HCT116 (cell line): ENCODE measurements around the gene IFT20. TPM values are rescaled to one million over a fixed set of nuclear protein-coding genes. Genes with fewer than 3 reads are reported as not detected.

Source experiments
- ATAC-seq: fragments of 200-7000 bp; cut with Tn5 transposase; 2 replicates; pipeline ENCODE4 v1.9.1; 2020; ENCODE audit warnings: mild to moderate bottlenecking, moderate library complexity
- BruUV-seq: library from RNA; stranded (reverse); fragments of 400-500 nt; replicated peaks from 2 replicates; lab custom pipeline; 2021; lab: Mats Ljungman, UMichigan
- CTCF ChIA-PET: fragments of 300-600 bp; sonication (Branson Sonifier 250); formaldehyde crosslinking; loops from one replicate; lab custom pipeline; 2021; ENCODE audit warnings: antibody characterized with exemption; lab: Charles Lee
- POLR2A ChIA-PET: fragments of 300-600, 350-600 bp; sonication (Branson Sonifier 250); formaldehyde crosslinking; loops from one replicate; lab custom pipeline; 2021; ENCODE audit warnings: antibody characterized with exemption; lab: Charles Lee
- RAD21 ChIA-PET, 2 experiments: fragments of 300-600 bp; sonication (Branson Sonifier 250); formaldehyde crosslinking; loops; one replicate each; lab custom pipeline; 2023; ENCODE audit warnings: low total read pairs in 2 of 2; ENCODE audit not compliant: uncharacterized antibody in 2 of 2, unreplicated experiment in 2 of 2, low non-redundant PET in 1 of 2; lab: Charles Lee
- DNase-seq: peaks from one replicate; pipeline ENCODE4 v3.0.0-alpha.2; 2010; ENCODE audit warnings: low read depth, low spot score
- H2AFZ ChIP-seq: fragments of 200-600 bp; shearing (Covaris generic), sonication (generic); 2 replicates; pipeline ENCODE4 v1.6.1; 2017; ENCODE audit warnings: low read depth, mixed run types, mixed read lengths, antibody characterized with exemption, low read length; ENCODE audit not compliant: poor library complexity, severe bottlenecking
- H3K27ac ChIP-seq: 2 replicates; pipeline ENCODE4 v1.5.1; 2012; ENCODE audit warnings: low read depth, low read length
- H3K27me3 ChIP-seq: fragments of 200-600 bp; sonication (generic); 2 replicates; pipeline ENCODE4 v1.6.1; 2016; ENCODE audit warnings: mixed run types, low read length, mixed read lengths; ENCODE audit not compliant: insufficient read depth
- H3K36me3 ChIP-seq, 2 experiments: fragments of 200-500 bp in 1 of 2; fragments of 200-600 bp in 1 of 2; sonication (Bioruptor generic) in 1 of 2; sonication (generic) in 1 of 2; 2 replicates each; pipeline versions ENCODE4 v1.5.1 to v1.6.1; 2014 to 2016; ENCODE audit warnings: low read length in 2 of 2, inconsistent platforms in 1 of 2, mixed read lengths in 1 of 2, mixed run types in 1 of 2; ENCODE audit not compliant: insufficient read depth in 2 of 2, control insufficient read depth in 1 of 2
- H3K4me1 ChIP-seq, 2 experiments: fragments of 200-600 bp in 1 of 2; sonication (generic) in 1 of 2; 2 replicates each; pipeline versions ENCODE4 v1.5.1 to v1.6.1; 2012 to 2017; ENCODE audit warnings: low read length in 2 of 2, inconsistent platforms in 1 of 2, mild to moderate bottlenecking in 1 of 2, mixed read lengths in 1 of 2, mixed run types in 1 of 2, moderate library complexity in 1 of 2; ENCODE audit not compliant: insufficient read depth in 2 of 2, control insufficient read depth in 1 of 2
- H3K4me2 ChIP-seq: fragments of 200-600 bp; sonication (generic); 2 replicates; pipeline ENCODE4 v1.6.1; 2017; ENCODE audit warnings: mixed run types, low read length, mixed read lengths
- H3K4me3 ChIP-seq, 2 experiments: fragments of 200-600 bp in 1 of 2; sonication (generic) in 1 of 2; replicated peaks in 1 of 2; 2 replicates each; pipeline ENCODE4 v1.5.1; 2011 to 2016; ENCODE audit warnings: low read length in 2 of 2, control low read depth in 1 of 2, low read depth in 1 of 2, mild to moderate bottlenecking in 1 of 2, mixed read lengths in 1 of 2, mixed run types in 1 of 2
- H3K79me2 ChIP-seq: fragments of 200-600 bp; sonication (generic); 2 replicates; pipeline ENCODE4 v1.6.1; 2017; ENCODE audit warnings: mild to moderate bottlenecking, mixed run types, low read length, moderate library complexity, mixed read lengths; ENCODE audit not compliant: insufficient read depth
- H3K9ac ChIP-seq: fragments of 200-600 bp; sonication (generic); 2 replicates; pipeline ENCODE4 v1.6.1; 2016; ENCODE audit warnings: low read length, mixed read lengths
- H3K9me2 ChIP-seq: fragments of 200-600 bp; sonication (generic), shearing (Covaris generic); 2 replicates; pipeline ENCODE4 v1.6.1; 2017; ENCODE audit warnings: mixed run types, mild to moderate bottlenecking, moderate library complexity; ENCODE audit not compliant: insufficient read depth
- H3K9me3 ChIP-seq, 2 experiments: fragments of 200-500 bp in 1 of 2; fragments of 200-600 bp in 1 of 2; sonication (Bioruptor generic) in 1 of 2; sonication (generic) in 1 of 2; 2 replicates each; pipeline ENCODE4 v1.6.1; 2014 to 2017; ENCODE audit warnings: low read length in 2 of 2, mixed read lengths in 2 of 2, inconsistent platforms in 1 of 2, low read depth in 1 of 2, mild to moderate bottlenecking in 1 of 2, mixed run types in 1 of 2, moderate library complexity in 1 of 2; ENCODE audit not compliant: control insufficient read depth in 1 of 2, insufficient read depth in 1 of 2
- H4K20me1 ChIP-seq: fragments of 200-600 bp; sonication (generic), shearing (Covaris generic); 2 replicates; pipeline ENCODE4 v1.6.1; 2017; ENCODE audit warnings: mixed run types, mild to moderate bottlenecking, moderate library complexity; ENCODE audit not compliant: insufficient read depth
- CBX3 ChIP-seq: IDR thresholded peaks from 2 replicates; pipeline ENCODE4 v1.6.1; 2012; ENCODE audit warnings: low read depth
- CEBPB ChIP-seq: IDR thresholded peaks from 2 replicates; pipeline ENCODE4 v1.6.1; 2012; ENCODE audit warnings: low read depth
- CTCF ChIP-seq, 3 experiments: fragments of 200-600 bp in 1 of 3; sonication (generic) in 1 of 3; IDR thresholded peaks in 2 of 3; conservative IDR thresholded peaks in 1 of 3; 2 replicates each; pipeline ENCODE4 v1.5.1; 2012 to 2017; ENCODE audit warnings: low read depth in 2 of 3, low read length in 2 of 3, antibody characterized with exemption in 1 of 3, borderline replicate concordance in 1 of 3, control low read depth in 1 of 3, mild to moderate bottlenecking in 1 of 3, mixed read lengths in 1 of 3, mixed run types in 1 of 3, moderate library complexity in 1 of 3; ENCODE audit not compliant: insufficient read depth in 1 of 3
- EGR1 ChIP-seq: IDR thresholded peaks from 2 replicates; pipeline ENCODE4 v1.6.1; 2012; ENCODE audit warnings: low read depth
- ELF1 ChIP-seq: IDR thresholded peaks from 2 replicates; pipeline ENCODE4 v1.6.1; 2012; ENCODE audit warnings: low read depth, borderline replicate concordance
- EZH2 ChIP-seq: fragments of 200-600 bp; sonication (generic); IDR thresholded peaks from 2 replicates; pipeline ENCODE4 v1.6.1; 2017; ENCODE audit warnings: antibody characterized with exemption, mixed run types
- EZH2phosphoT487 ChIP-seq: fragments of 200-600 bp; IDR thresholded peaks from 2 replicates; pipeline ENCODE4 v1.6.1; 2018; ENCODE audit warnings: antibody characterized with exemption, borderline replicate concordance
- FOSL1 ChIP-seq: IDR thresholded peaks from 2 replicates; pipeline ENCODE4 v1.6.1; 2012; ENCODE audit warnings: low read depth
- JUND ChIP-seq: IDR thresholded peaks from 2 replicates; pipeline ENCODE4 v1.6.1; 2012
- MAX ChIP-seq: IDR thresholded peaks from 2 replicates; pipeline ENCODE4 v1.6.1; 2012
- POLR2A ChIP-seq: IDR thresholded peaks from 2 replicates; pipeline ENCODE4 v1.7.0; 2011; ENCODE audit warnings: borderline replicate concordance; ENCODE audit not compliant: insufficient read depth, insufficient read length; ENCODE audit errors: extremely low read depth
- RAD21 ChIP-seq: IDR thresholded peaks from 2 replicates; pipeline ENCODE4 v1.6.1; 2012; ENCODE audit warnings: low read depth, mild to moderate bottlenecking
- REST ChIP-seq: IDR thresholded peaks from 2 replicates; pipeline ENCODE4 v1.6.1; 2012; ENCODE audit warnings: low read depth
- SP1 ChIP-seq: IDR thresholded peaks from 2 replicates; pipeline ENCODE4 v1.6.1; 2012; ENCODE audit warnings: low read depth
- SRF ChIP-seq: IDR thresholded peaks from 2 replicates; pipeline ENCODE4 v1.6.1; 2012; ENCODE audit warnings: low read depth
- TCF7L2 ChIP-seq: IDR thresholded peaks from 2 replicates; pipeline ENCODE4 v1.7.0; 2011; ENCODE audit warnings: borderline replicate concordance, inconsistent platforms; ENCODE audit not compliant: insufficient read depth, insufficient read length; ENCODE audit errors: extremely low read depth
- ZBTB33 ChIP-seq: IDR thresholded peaks from 2 replicates; pipeline ENCODE4 v1.6.1; 2011; ENCODE audit warnings: mild to moderate bottlenecking, low read length, moderate library complexity; ENCODE audit not compliant: insufficient replicate concordance; ENCODE audit errors: extremely low read depth
- intact Hi-C: fragments of 100-400 bp; cut with micrococcal nuclease; formaldehyde crosslinking; loops from 2 replicates; pipeline ENCODE4 v1.10.0; 2022
- total RNA-seq: library from RNA; stranded (reverse); gene quantifications from one replicate; pipeline ENCODE4 v1.2.1, GENCODE V29; 2021; ENCODE audit not compliant: unreplicated experiment

Gene IFT20
- total RNA-seq, 1 experiment from 2014 or later: 21.7 TPM

- ATAC-seq (peak; percentile 4; the same call in 1 of the 2 replicates), DNase-seq (no peak)
- Histone ChIP-seq H3K27ac (peak overlapping the region; percentile 52), H3K9me3 (no peaks in the 10 kb centered on the region), H3K4me1 (peaks cover 12 to 26% of the 10 kb centered on the region in 2 experiments; a peak in 3 of 4 replicates), H4K20me1 (no peaks in the 10 kb centered on the region), H2AFZ (no peak overlapping the region), H3K27me3 (no peaks in the 10 kb centered on the region), H3K79me2 (peaks cover 41% of the 10 kb centered on the region), H3K4me2 (peak overlapping the region; percentile 98), H3K36me3 (peaks cover 0 to 6% of the 10 kb centered on the region in 2 experiments; a peak in 1 of 4 replicates), H3K9me2 (no peaks in the 10 kb centered on the region), H3K9ac (peak overlapping the region; percentile 91), H3K4me3 (peak overlapping the region; percentile 86 to 95)
- TF ChIP-seq ZBTB33 (no peak), EGR1 (no peak), ELF1 (no peak), EZH2phosphoT487 (no peak), EZH2 (no peak), RAD21 (no peak), CBX3 (no peak), MAX (no peak), JUND (no peak), SP1 (no peak), TCF7L2 (no peak), CTCF (IDR thresholded peaks at IDR 0.05 in 2 of 3, conservative IDR thresholded peaks at IDR 0.05 in 1 of 3; ENCODE audit: borderline replicate concordance in 1 of 3, insufficient read depth in 1 of 3, low read depth in 2 of 3, low read length in 2 of 3) (no peak), CEBPB (no peak), POLR2A (no peak), SRF (no peak), FOSL1 (no peak), REST (no peak)
- intact Hi-C loops: loop anchor here (10.0 kb wide), 1 partner anchor 57 kb away; the partner anchor contains the start of genes SARM1 and VTN
- POLR2A ChIA-PET: interaction anchor here (2.4 kb wide), 1 partner anchor 17 kb away, joined by 8 read pairs; the partner anchor contains the start of genes IFT20 and TNFAIP1
- BruUV-seq: TSS peak; percentile 76
- RAD21 ChIA-PET: no interaction called here
- CTCF ChIA-PET: no interaction called here
Observed at GRCh38 chr17:28317966-28318758, 17.1 kb downstream of the IFT20 start.
